ENCODE measurements around the gene RNF224.

The RNF224 gene

GRCh38 chr9:137263506-137263905 lies 36.2 kb downstream of the RNF224 start:
- TF ChIP-seq CTCF (IDR thresholded peaks at IDR 0.05; ENCODE audit: insufficient read depth, low read depth, low read length, missing control alignments), result no peak
- H3K4me3 ChIP-seq (ENCODE audit: low read length), result no peak overlapping the region
- DNase-seq (ENCODE audit: low read depth), result no peak

DNA sequence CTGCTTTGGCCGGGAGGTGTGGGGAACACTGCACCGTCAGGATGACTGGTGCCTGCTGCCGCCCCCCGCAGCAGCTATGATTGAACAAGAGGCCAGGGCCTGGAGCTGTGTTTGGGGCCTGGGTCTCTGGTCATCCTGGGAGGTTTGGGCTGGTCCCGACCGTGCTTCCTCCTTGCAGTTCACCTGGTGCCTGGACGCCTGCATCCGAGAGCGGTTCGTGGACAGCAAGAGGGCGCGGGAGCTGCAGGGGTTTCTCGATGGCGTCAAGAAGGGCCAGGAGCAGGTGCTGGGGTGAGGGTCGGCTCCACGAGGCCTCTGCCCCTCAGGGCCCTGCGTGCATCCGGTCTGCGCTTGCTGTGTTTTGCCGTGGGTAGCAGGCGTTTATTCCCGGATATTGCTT lies 36.8 kb downstream of the RNF224 start:
- no peak for TF ChIP-seq CTCF (IDR thresholded peaks at IDR 0.05; ENCODE audit: insufficient read depth, low read depth, low read length, missing control alignments)
- no peak overlapping the region for H3K4me3 ChIP-seq (ENCODE audit: low read length)
- DNase-seq (ENCODE audit: low read depth), result no peak

DNA sequence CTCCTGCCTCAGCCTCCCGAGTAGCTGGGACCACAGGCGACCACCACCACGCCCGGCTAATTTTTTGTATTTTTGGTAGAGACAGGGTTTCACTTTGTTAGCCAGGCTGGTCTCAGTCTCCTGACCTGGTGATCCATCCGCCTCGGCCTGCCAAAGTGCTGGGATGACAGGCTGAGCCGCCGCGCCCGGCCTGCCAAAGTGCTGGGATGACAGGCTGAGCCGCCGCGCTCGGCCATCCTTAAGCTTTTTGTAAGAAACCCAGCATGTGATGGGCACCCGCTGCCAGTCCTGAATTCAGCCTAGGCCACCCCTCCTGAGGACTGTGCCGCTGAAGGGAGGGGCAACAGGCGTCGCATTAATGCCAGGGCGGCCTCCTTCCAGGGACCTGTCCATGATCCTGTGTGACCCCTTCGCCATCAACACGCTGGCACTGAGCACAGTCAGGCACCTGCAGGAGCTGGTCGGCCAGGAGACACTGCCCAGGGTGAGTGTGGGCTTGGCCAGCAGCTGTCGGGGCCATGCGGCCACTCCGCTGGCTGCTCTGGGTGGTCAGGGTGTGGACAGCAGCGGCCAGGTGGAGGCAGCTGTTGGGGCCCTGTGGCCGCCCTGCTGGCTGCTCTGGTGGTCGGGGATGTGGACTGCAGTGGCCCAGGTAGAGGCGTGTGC lies 38.3 kb downstream of the RNF224 start:
- no peak overlapping the region for H3K4me3 ChIP-seq (ENCODE audit: low read length)
- TF ChIP-seq CTCF (IDR thresholded peaks at IDR 0.05; ENCODE audit: insufficient read depth, low read depth, low read length, missing control alignments), result no peak
- no peak for DNase-seq (ENCODE audit: low read depth)

DNA sequence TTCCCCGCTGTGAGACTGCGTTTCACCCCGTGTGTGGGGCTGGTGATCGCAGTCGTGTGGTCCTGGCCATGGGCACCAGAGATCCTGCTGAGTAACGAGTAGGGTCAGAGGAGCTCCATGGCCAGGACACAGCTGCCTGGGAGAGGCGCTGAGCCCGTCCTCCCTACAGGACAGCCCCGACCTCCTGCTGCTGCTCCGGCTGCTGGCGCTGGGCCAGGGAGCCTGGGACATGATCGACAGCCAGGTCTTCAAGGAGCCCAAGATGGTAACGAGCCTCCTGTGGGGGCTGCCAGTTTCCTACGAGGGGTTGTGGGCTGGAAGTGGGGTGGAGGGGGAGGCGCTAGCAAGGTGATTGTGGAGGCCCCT lies 38.8 kb downstream of the RNF224 start:
- no peak for DNase-seq (ENCODE audit: low read depth)
- no peak for TF ChIP-seq CTCF (IDR thresholded peaks at IDR 0.05; ENCODE audit: insufficient read depth, low read depth, low read length, missing control alignments)
- H3K4me3 ChIP-seq (ENCODE audit: low read length), result no peak overlapping the region

DNA sequence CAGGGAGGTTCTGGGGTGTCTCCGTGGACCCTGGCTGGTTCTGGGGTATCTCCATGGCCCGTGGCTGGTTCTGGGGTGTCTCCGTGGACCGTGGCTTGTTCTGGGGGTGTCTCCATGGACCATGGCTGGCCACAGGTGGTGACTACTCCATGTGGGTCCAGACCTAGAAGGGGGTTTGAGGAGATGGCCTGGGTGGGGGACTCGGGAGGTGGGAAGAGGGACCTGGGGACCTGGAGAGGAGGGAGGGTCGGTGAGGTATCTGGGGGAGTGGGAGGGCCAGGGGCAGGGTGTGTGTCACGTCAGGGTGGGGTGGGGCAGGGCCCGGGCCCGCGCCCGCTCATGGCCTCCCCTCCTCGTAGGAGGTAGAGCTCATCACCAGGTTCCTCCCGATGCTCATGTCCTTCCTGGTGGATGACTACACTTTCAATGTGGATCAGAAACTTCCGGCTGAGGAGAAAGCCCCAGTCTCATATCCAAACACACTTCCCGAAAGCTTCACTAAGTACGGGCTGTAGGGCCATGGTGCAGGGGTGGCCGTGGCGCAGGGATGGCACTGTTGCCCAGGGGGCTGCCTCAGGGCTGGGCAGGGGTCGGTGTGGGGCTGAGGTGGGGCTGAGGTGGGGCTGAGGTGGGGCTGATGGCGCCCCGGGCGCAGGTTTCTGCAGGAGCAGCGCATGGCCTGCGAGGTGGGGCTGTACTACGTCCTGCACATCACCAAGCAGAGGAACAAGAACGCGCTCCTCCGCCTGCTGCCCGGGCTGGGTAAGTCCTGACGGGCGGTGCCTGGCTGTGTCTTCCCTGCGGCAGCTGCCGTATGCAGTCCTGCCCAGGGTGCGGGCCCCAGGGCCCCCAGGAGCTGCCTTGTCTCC lies 39.5 kb downstream of the RNF224 start:
- DNase-seq (ENCODE audit: low read depth), result no peak
- H3K4me3 ChIP-seq (ENCODE audit: low read length), result no peak overlapping the region
- TF ChIP-seq CTCF (IDR thresholded peaks at IDR 0.05; ENCODE audit: insufficient read depth, low read depth, low read length, missing control alignments), result no peak

- no peak for DNase-seq (ENCODE audit: low read depth)
- TF ChIP-seq CTCF (IDR thresholded peaks at IDR 0.05; ENCODE audit: insufficient read depth, low read depth, low read length, missing control alignments), result no peak
- no peak overlapping the region for H3K4me3 ChIP-seq (ENCODE audit: low read length)
Observed at GRCh38 chr9:137267933-137268355, 40.6 kb downstream of the RNF224 start.

All from epithelial cell of esophagus (primary cell).